ENCODE results near the gene NEK7.

- no peak for TF ChIP-seq PCBP1 (IDR thresholded peaks at IDR 0.05; ENCODE audit: low read depth, low read length, poor library complexity, severe bottlenecking)
- no peak for TF ChIP-seq GABPA (tag; conservative IDR thresholded peaks at IDR 0.05; ENCODE audit: low read depth)
- TF ChIP-seq TCF7L2 (IDR thresholded peaks at IDR 0.05; ENCODE audit: low read depth, low read length) = no peak
- no peak for TF ChIP-seq CBFB (CRISPR knock-in tag; IDR thresholded peaks at IDR 0.05)
- no peak for TF ChIP-seq TAF1 (IDR thresholded peaks at IDR 0.05; ENCODE audit: control insufficient read depth, extremely low read depth, insufficient read depth, low read length, severe bottlenecking)
- TF ChIP-seq PATZ1 (CRISPR knock-in tag; IDR thresholded peaks at IDR 0.05; ENCODE audit: borderline replicate concordance) = no peak
- no peak for TF ChIP-seq DACH1 (IDR thresholded peaks at IDR 0.05; ENCODE audit: partially characterized antibody)
- TF ChIP-seq CTCF (IDR thresholded peaks at IDR 0.05 in 2 of 3, conservative IDR thresholded peaks at IDR 0.05 in 1 of 3; ENCODE audit: insufficient read depth in 2 of 3, low read depth in 1 of 3, low read length in 3 of 3) = no peak
- no peak for TF ChIP-seq GTF2F1 (IDR thresholded peaks at IDR 0.05; ENCODE audit: low read depth, low read length)
- TF ChIP-seq SRSF1 (IDR thresholded peaks at IDR 0.05; ENCODE audit: low read depth, low read length) = no peak
- no peak for TF ChIP-seq RBM34 (IDR thresholded peaks at IDR 0.05; ENCODE audit: borderline replicate concordance, insufficient read depth, low read length)
These were observed 9.6 kb upstream of the NEK7 start for GRCh38 chr1:198147216-198147615.
